ENCODE data around the gene TM4SF5.

The TM4SF5 gene

DNA sequence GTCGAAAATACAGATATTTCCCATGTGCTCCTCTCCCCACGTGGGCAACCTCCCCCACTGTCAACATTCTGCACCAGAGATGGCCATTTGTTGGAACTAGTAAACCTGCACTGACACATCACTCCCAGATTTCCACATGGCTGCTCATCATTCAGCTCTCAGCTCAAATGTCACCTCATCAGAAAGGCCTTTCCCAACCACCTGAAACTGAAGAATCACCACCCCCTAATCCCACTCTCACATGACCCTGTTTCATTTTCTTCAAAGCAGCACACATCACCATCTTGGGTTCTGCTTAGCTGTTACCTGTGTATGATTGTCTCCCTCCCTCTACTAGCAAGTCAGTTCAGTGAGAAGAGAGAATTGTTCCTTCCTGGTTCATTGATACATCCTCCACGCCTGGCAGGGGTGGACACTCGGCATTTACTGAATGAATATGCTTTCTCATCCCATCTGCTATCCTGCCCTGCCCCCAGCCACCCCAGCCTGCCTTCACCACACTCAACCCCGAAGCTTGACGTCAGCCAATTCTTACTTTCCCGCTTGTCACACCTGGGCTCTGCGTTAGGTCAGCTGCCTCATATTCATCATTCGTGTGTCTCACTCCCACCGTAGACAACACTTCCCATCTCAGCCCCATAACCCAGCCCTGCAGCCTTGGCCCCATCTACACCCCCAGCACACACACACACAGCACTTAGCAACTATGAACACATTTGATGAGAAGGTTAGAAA, 28.9 kb downstream of the TM4SF5 start:
- Mint-ChIP-seq H3K4me1 (peaks cover 31% of the 10 kb centered on the region), H3K27ac (peak overlapping the region; percentile 86), H3K27me3 (ENCODE audit: low read depth, poor library complexity) (no peaks in the 10 kb centered on the region), H3K9me3 (peaks cover 4% of the 10 kb centered on the region), H3K36me3 (ENCODE audit: low read depth) (peaks cover 29% of the 10 kb centered on the region), H3K4me3 (peak overlapping the region; percentile 56)
- TF ChIP-seq, protein P1, sequence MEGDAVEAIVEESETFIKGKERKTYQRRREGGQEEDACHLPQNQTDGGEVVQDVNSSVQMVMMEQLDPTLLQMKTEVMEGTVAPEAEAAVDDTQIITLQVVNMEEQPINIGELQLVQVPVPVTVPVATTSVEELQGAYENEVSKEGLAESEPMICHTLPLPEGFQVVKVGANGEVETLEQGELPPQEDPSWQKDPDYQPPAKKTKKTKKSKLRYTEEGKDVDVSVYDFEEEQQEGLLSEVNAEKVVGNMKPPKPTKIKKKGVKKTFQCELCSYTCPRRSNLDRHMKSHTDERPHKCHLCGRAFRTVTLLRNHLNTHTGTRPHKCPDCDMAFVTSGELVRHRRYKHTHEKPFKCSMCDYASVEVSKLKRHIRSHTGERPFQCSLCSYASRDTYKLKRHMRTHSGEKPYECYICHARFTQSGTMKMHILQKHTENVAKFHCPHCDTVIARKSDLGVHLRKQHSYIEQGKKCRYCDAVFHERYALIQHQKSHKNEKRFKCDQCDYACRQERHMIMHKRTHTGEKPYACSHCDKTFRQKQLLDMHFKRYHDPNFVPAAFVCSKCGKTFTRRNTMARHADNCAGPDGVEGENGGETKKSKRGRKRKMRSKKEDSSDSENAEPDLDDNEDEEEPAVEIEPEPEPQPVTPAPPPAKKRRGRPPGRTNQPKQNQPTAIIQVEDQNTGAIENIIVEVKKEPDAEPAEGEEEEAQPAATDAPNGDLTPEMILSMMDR (IDR thresholded peaks at IDR 0.05): no peak
- no peak for DNase-seq

DNA sequence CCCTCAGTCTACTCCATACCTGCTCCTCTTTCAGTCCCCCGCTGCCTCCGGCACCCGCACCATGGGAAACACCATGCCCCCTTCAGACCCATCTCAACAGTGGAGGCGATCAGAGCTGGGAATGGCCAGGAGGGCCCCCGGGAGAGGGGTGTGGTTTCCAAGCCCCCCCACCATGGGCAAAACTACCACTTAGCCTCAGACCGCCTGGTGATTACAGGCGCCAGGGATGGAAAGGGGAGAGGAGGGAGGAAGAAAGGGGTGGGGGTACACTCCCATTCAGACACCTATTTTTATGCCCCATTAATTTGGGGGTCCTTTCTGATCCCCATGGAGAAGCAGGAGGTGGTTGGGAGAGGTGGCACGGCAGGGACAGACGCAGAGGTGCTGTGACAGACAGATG, 30.5 kb downstream of the TM4SF5 start, which contains the start of gene C17orf114:
TSS of gene C17orf114 (minus strand) at position 101 of the 400 bp plus-strand sequence.
- Mint-ChIP-seq H3K27ac (peak within 1 kb of the TSS; percentile 53), H3K27me3 (ENCODE audit: low read depth, poor library complexity) (no peaks in the 10 kb centered on the region), H3K36me3 (ENCODE audit: low read depth) (peaks cover 23% of the 10 kb centered on the region), H3K4me3 (no peak within 1 kb of the TSS), H3K9me3 (no peaks in the 10 kb centered on the region), H3K4me1 (peaks cover 24% of the 10 kb centered on the region)
- no peak for DNase-seq
- TF ChIP-seq, protein P1 (IDR thresholded peaks at IDR 0.05): no peak

DNA sequence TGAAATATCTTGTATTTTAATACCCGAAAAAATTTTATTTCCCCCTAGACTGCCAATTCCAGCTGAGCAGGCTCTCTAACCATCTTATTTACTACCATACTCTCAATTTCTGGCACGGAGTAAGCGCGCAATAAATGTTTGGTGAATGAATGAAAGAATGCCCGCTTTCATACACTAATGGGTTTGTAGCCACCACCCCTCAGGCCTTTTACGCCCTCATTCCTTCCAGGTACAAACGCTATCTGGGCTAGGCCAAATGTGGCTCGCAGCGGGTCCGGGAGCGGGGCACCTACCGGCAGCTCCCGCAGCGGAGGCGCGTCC, 34.7 kb downstream of the TM4SF5 start:
- H3K27me3 Mint-ChIP-seq (ENCODE audit: low read depth, poor library complexity): no peaks in the 10 kb centered on the region
- peaks cover 36% of the 10 kb centered on the region for H3K4me1 Mint-ChIP-seq
- DNase-seq: no peak
- no peak overlapping the region for H3K27ac Mint-ChIP-seq
- TF ChIP-seq, protein P1 (IDR thresholded peaks at IDR 0.05): no peak
- H3K4me3 Mint-ChIP-seq: peak overlapping the region; percentile 81
- peaks cover 27% of the 10 kb centered on the region for H3K36me3 Mint-ChIP-seq (ENCODE audit: low read depth)
- no peaks in the 10 kb centered on the region for H3K9me3 Mint-ChIP-seq

DNA sequence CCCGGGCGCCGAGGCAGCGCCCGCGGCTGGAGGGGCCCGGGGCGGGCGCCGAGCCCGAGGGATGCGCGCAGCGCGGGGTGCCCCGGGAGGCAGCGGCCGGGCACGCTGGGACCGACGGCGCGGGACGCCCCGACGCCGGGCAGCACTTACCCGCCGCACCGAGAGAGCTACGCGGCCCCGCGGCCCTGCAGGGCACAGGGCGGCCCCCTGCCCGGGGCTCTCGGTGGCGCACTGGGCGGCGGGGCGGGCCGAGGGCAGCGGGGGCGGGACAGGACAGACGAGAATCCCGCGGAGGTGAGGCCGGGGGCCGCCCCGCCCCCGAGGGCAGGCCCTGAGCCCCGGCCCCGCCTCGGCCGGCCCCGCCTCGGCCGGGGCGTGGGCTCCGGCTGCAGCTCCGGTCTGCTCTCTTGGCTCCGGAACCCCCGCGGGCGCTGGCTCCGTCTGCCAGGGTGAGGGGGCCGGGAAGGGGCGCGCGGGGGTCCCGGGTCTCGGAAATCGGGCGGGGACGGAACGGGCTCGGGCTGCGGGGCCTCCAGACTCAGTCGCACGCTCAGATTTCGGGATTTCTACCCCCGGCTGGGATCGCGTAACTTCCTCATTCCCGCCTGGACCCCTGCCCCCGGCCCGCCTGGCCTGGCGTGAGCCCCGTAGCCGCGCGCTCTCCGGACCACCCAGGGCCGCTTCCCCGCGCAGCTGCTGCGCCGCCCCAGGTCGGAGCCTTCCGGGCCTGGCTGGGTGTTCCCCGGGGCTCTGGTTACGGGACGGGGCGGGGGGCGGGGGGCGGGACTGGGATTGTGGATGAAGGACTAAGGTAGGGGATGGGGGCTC, 35.3 kb downstream of the TM4SF5 start, which contains the start of gene PLD2:
TSS of gene PLD2 (plus strand) at position 376 of the 828 bp plus-strand sequence. CDS start 621 bp downstream, outside the sequence.
- TF ChIP-seq, protein P1 (IDR thresholded peaks at IDR 0.05): no peak
- peaks cover 30% of the 10 kb centered on the region for H3K36me3 Mint-ChIP-seq (ENCODE audit: low read depth)

DNA sequence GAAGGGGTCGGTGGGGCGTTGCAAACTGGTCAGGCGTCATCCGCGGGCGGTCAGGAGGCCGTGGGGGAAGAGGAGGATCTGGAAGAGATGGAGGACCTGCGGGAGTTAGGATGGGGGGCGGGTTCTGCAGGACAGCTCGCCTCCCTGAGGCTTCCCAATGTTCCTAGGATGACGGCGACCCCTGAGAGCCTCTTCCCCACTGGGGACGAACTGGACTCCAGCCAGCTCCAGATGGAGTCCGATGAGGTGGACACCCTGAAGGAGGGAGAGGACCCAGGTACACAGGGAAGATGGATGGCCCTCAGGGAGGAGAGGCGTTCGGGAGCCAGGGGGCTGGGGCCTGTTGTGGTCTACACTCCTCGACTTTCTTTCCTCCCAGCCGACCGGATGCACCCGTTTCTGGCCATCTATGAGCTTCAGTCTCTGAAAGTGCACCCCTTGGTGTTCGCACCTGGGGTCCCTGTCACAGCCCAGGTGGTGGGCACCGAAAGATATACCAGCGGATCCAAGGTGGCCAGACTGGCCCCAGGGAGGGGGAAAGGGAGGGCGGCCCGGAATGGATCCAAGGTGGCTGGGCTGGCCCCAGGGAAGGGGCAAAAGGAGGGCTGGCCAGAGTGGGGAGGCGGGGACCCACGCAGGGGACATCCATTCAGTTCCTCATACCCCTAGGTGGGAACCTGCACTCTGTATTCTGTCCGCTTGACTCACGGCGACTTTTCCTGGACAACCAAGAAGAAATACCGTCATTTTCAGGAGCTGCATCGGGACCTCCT, 36.1 kb downstream of the TM4SF5 start:
- TF ChIP-seq, protein P1 (IDR thresholded peaks at IDR 0.05): no peak
- Mint-ChIP-seq H3K27me3 (ENCODE audit: low read depth, poor library complexity) (no peaks in the 10 kb centered on the region), H3K27ac (peak overlapping the region; percentile 66)

More for the DNA sequence above, 35.3 kb downstream of the TM4SF5 start, which contains the start of gene PLD2:
- peak within 1 kb of the TSS; percentile 66 for H3K27ac Mint-ChIP-seq
- peak within 1 kb of the TSS; percentile 93 for H3K4me3 Mint-ChIP-seq
- no peaks in the 10 kb centered on the region for H3K27me3 Mint-ChIP-seq (ENCODE audit: low read depth, poor library complexity)
- peak; percentile 93 for DNase-seq
- no peaks in the 10 kb centered on the region for H3K9me3 Mint-ChIP-seq
- peaks cover 34% of the 10 kb centered on the region for H3K4me1 Mint-ChIP-seq

More for the DNA sequence above, 36.1 kb downstream of the TM4SF5 start:
- Mint-ChIP-seq H3K9me3 (no peaks in the 10 kb centered on the region), H3K36me3 (ENCODE audit: low read depth) (peaks cover 34% of the 10 kb centered on the region), H3K4me1 (peaks cover 35% of the 10 kb centered on the region), H3K4me3 (peak overlapping the region; percentile 93)
- peak; percentile 22 for DNase-seq
